ENCODE measurements around the gene RAP1A.

Gene RAP1A

GRCh38 chr1:111571987-111572386 lies 47.6 kb upstream of the RAP1A start:
- TF ChIP-seq TEAD4 (IDR thresholded peaks at IDR 0.05) (no peak), ZBTB7A (IDR thresholded peaks at IDR 0.05; ENCODE audit: low read depth) (no peak), EP300 (IDR thresholded peaks at IDR 0.05; ENCODE audit: borderline replicate concordance) (no peak), CREB1 (IDR thresholded peaks at IDR 0.05; ENCODE audit: low read depth) (no peak), NFIC (IDR thresholded peaks at IDR 0.05) (no peak), EGR1 (IDR thresholded peaks at IDR 0.05) (no peak)
- TF ChIP-seq, protein P1, sequence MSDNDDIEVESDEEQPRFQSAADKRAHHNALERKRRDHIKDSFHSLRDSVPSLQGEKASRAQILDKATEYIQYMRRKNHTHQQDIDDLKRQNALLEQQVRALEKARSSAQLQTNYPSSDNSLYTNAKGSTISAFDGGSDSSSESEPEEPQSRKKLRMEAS (IDR thresholded peaks at IDR 0.05), result no peak
- TF ChIP-seq, protein P2, sequence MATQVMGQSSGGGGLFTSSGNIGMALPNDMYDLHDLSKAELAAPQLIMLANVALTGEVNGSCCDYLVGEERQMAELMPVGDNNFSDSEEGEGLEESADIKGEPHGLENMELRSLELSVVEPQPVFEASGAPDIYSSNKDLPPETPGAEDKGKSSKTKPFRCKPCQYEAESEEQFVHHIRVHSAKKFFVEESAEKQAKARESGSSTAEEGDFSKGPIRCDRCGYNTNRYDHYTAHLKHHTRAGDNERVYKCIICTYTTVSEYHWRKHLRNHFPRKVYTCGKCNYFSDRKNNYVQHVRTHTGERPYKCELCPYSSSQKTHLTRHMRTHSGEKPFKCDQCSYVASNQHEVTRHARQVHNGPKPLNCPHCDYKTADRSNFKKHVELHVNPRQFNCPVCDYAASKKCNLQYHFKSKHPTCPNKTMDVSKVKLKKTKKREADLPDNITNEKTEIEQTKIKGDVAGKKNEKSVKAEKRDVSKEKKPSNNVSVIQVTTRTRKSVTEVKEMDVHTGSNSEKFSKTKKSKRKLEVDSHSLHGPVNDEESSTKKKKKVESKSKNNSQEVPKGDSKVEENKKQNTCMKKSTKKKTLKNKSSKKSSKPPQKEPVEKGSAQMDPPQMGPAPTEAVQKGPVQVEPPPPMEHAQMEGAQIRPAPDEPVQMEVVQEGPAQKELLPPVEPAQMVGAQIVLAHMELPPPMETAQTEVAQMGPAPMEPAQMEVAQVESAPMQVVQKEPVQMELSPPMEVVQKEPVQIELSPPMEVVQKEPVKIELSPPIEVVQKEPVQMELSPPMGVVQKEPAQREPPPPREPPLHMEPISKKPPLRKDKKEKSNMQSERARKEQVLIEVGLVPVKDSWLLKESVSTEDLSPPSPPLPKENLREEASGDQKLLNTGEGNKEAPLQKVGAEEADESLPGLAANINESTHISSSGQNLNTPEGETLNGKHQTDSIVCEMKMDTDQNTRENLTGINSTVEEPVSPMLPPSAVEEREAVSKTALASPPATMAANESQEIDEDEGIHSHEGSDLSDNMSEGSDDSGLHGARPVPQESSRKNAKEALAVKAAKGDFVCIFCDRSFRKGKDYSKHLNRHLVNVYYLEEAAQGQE (IDR thresholded peaks at IDR 0.05; ENCODE audit: low read depth), result no peak
- TF ChIP-seq, protein P3, sequence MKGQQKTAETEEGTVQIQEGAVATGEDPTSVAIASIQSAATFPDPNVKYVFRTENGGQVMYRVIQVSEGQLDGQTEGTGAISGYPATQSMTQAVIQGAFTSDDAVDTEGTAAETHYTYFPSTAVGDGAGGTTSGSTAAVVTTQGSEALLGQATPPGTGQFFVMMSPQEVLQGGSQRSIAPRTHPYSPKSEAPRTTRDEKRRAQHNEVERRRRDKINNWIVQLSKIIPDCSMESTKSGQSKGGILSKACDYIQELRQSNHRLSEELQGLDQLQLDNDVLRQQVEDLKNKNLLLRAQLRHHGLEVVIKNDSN (IDR thresholded peaks at IDR 0.05), result no peak

GRCh38 chr1:111576547-111576946 lies 43.0 kb upstream of the RAP1A start:
- no peak for TF ChIP-seq NFIC (IDR thresholded peaks at IDR 0.05)
- no peak for TF ChIP-seq TEAD4 (IDR thresholded peaks at IDR 0.05)
- TF ChIP-seq TAF1 (IDR thresholded peaks at IDR 0.05; ENCODE audit: low read depth), result no peak
- no peak for TF ChIP-seq ZBTB7A (IDR thresholded peaks at IDR 0.05; ENCODE audit: low read depth)
- TF ChIP-seq EGR1 (IDR thresholded peaks at IDR 0.05), result no peak
- TF ChIP-seq FOXM1 (IDR thresholded peaks at IDR 0.05; ENCODE audit: borderline replicate concordance, low read depth), result no peak
- TF ChIP-seq, protein P3 (IDR thresholded peaks at IDR 0.05), result no peak
- TF ChIP-seq TCF12 (IDR thresholded peaks at IDR 0.05; ENCODE audit: low read depth), result no peak
- no peak for TF ChIP-seq YY1 (IDR thresholded peaks at IDR 0.05; ENCODE audit: low read depth)
- TF ChIP-seq, protein P1 (IDR thresholded peaks at IDR 0.05), result no peak
- no peak for TF ChIP-seq CREB1 (IDR thresholded peaks at IDR 0.05; ENCODE audit: low read depth)
- no peak for TF ChIP-seq CEBPB (IDR thresholded peaks at IDR 0.05)
- TF ChIP-seq, protein P2 (IDR thresholded peaks at IDR 0.05; ENCODE audit: low read depth), result no peak
- TF ChIP-seq RAD21 (IDR thresholded peaks at IDR 0.05; ENCODE audit: low read depth), result no peak
- no peak for TF ChIP-seq EP300 (IDR thresholded peaks at IDR 0.05; ENCODE audit: borderline replicate concordance)

GRCh38 chr1:111577814-111578213 lies 41.8 kb upstream of the RAP1A start:
- TF ChIP-seq, protein P1 (IDR thresholded peaks at IDR 0.05), result no peak
- TF ChIP-seq YY1 (IDR thresholded peaks at IDR 0.05; ENCODE audit: low read depth), result no peak
- no peak for TF ChIP-seq EGR1 (IDR thresholded peaks at IDR 0.05)
- TF ChIP-seq, protein P3 (IDR thresholded peaks at IDR 0.05), result no peak
- TF ChIP-seq NFIC (IDR thresholded peaks at IDR 0.05), result no peak
- no peak for TF ChIP-seq ZBTB7A (IDR thresholded peaks at IDR 0.05; ENCODE audit: low read depth)
- TF ChIP-seq TEAD4 (IDR thresholded peaks at IDR 0.05), result no peak
- TF ChIP-seq EP300 (IDR thresholded peaks at IDR 0.05; ENCODE audit: borderline replicate concordance), result no peak
- no peak for TF ChIP-seq TAF1 (IDR thresholded peaks at IDR 0.05; ENCODE audit: low read depth)
- TF ChIP-seq FOXM1 (IDR thresholded peaks at IDR 0.05; ENCODE audit: borderline replicate concordance, low read depth), result no peak
- TF ChIP-seq CREB1 (IDR thresholded peaks at IDR 0.05; ENCODE audit: low read depth), result no peak
- no peak for TF ChIP-seq RAD21 (IDR thresholded peaks at IDR 0.05; ENCODE audit: low read depth)
- TF ChIP-seq, protein P2 (IDR thresholded peaks at IDR 0.05; ENCODE audit: low read depth), result no peak
- TF ChIP-seq TCF12 (IDR thresholded peaks at IDR 0.05; ENCODE audit: low read depth), result no peak
- TF ChIP-seq CEBPB (IDR thresholded peaks at IDR 0.05), result no peak

- no peak for TF ChIP-seq TEAD4 (IDR thresholded peaks at IDR 0.05)
- TF ChIP-seq, protein P1 (IDR thresholded peaks at IDR 0.05), result no peak
- no peak for TF ChIP-seq TAF1 (IDR thresholded peaks at IDR 0.05; ENCODE audit: low read depth)
- TF ChIP-seq, protein P2 (IDR thresholded peaks at IDR 0.05; ENCODE audit: low read depth), result no peak
- TF ChIP-seq EP300 (IDR thresholded peaks at IDR 0.05; ENCODE audit: borderline replicate concordance), result no peak
- TF ChIP-seq CREB1 (IDR thresholded peaks at IDR 0.05; ENCODE audit: low read depth), result no peak
- TF ChIP-seq YY1 (IDR thresholded peaks at IDR 0.05; ENCODE audit: low read depth), result no peak
- no peak for TF ChIP-seq CEBPB (IDR thresholded peaks at IDR 0.05)
Measured at GRCh38 chr1:111581166-111581565, 38.4 kb upstream of the RAP1A start.
